ENCODE results near the gene PHLDA1.
"Not testable (repeated sequence)": the region's sequence is repeated elsewhere in the genome, so short reads cannot be mapped to it uniquely, and the experiment has no call there.

PHLDA1 gene

GRCh38 chr12:75991753-75992152 lies 39.8 kb downstream of the PHLDA1 start:
- no peak for DNase-seq (ENCODE audit: low spot score)
- TF ChIP-seq CTCF (IDR thresholded peaks at IDR 0.05; ENCODE audit: extremely low read depth, missing control alignments): no peak

- no peak for DNase-seq (ENCODE audit: low spot score)
- no peak for TF ChIP-seq CTCF (IDR thresholded peaks at IDR 0.05; ENCODE audit: extremely low read depth, missing control alignments)
These were observed 41.2 kb downstream of the PHLDA1 start for GRCh38 chr12:75990189-75990912.

GRCh38 chr12:75987709-75988108 lies 43.9 kb downstream of the PHLDA1 start:
- DNase-seq (ENCODE audit: low spot score): not testable (repeated sequence)

- TF ChIP-seq CTCF (IDR thresholded peaks at IDR 0.05; ENCODE audit: extremely low read depth, missing control alignments): no peak
- DNase-seq (ENCODE audit: low spot score): no peak
These were observed 45.4 kb downstream of the PHLDA1 start for GRCh38 chr12:75986001-75986746.

- no peak for TF ChIP-seq CTCF (IDR thresholded peaks at IDR 0.05; ENCODE audit: extremely low read depth, missing control alignments)
- no peak for DNase-seq (ENCODE audit: low spot score)
These were observed 46.0 kb downstream of the PHLDA1 start for GRCh38 chr12:75985566-75985965.

- DNase-seq (ENCODE audit: low spot score): no peak
- TF ChIP-seq CTCF (IDR thresholded peaks at IDR 0.05; ENCODE audit: extremely low read depth, missing control alignments): no peak
These were observed 46.9 kb downstream of the PHLDA1 start for GRCh38 chr12:75984577-75985182.

GRCh38 chr12:75983851-75984250 lies 47.7 kb downstream of the PHLDA1 start:
- not testable (repeated sequence) for DNase-seq (ENCODE audit: low spot score)

GRCh38 chr12:75982979-75983660 lies 48.5 kb downstream of the PHLDA1 start:
- no peak for TF ChIP-seq CTCF (IDR thresholded peaks at IDR 0.05; ENCODE audit: extremely low read depth, missing control alignments)
- DNase-seq (ENCODE audit: low spot score): no peak
